ENCODE data around the gene DST. TPM values are rescaled to one million over a fixed set of nuclear protein-coding genes. Genes with fewer than 3 reads are reported as not detected.

Gene DST
- total RNA-seq, 1 experiment from 2014 or later, result 144 TPM

DNA sequence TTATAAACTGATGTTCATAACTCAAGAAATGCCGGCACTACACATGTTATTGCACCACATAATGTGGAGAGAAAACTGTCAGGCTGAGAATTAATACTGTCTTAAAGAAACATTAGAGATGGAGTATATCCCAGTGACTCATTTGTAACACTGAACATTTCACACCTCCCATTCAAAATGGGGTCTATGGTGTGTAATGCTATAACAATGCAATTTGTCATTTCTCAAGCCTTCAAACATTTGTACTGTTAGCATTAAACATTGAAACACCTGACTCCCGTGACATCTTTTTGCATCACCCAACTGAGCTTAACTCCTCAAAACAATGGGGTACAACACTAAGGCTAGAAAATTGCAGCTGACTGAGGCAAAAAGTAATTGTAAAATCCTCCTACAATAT lies 151.7 kb downstream of the DST start:
- Histone ChIP-seq H3K4me3 (replicated peaks in 1 of 2; ENCODE audit: low read depth in 1 of 2, low read length in 2 of 2) (no peak overlapping the region), H3K9ac (ENCODE audit: low read length) (no peak overlapping the region)
- BruUV-seq (replicated peaks), result no TSS peak

More for the DNA sequence above, 151.7 kb downstream of the DST start:
- POLR2A ChIA-PET, result no interaction called here
- Histone ChIP-seq H3K9me3 (ENCODE audit: control insufficient read depth in 1 of 2, insufficient read depth in 1 of 2, low read depth in 1 of 2, low read length in 2 of 2) (no peaks in the 10 kb centered on the region), H3K4me1 (ENCODE audit: control insufficient read depth in 1 of 2, insufficient read depth in 2 of 2, low read length in 2 of 2) (no peaks in the 10 kb centered on the region), H3K9me2 (ENCODE audit: insufficient read depth) (no peaks in the 10 kb centered on the region), H2AFZ (ENCODE audit: low read depth, low read length, poor library complexity, severe bottlenecking) (no peak overlapping the region), H3K79me2 (ENCODE audit: insufficient read depth, low read length) (no peaks in the 10 kb centered on the region), H4K20me1 (ENCODE audit: insufficient read depth) (no peaks in the 10 kb centered on the region), H3K27me3 (ENCODE audit: insufficient read depth, low read length) (no peaks in the 10 kb centered on the region), H3K27ac (ENCODE audit: low read depth, low read length) (no peak overlapping the region), H3K4me2 (ENCODE audit: low read length) (no peak overlapping the region), H3K36me3 (ENCODE audit: control insufficient read depth in 1 of 2, insufficient read depth in 2 of 2, low read length in 2 of 2) (peaks cover 12 to 29% of the 10 kb centered on the region in 2 experiments)
- ATAC-seq (no peak), DNase-seq (ENCODE audit: low read depth, low spot score) (no peak)
- CTCF ChIA-PET, result no interaction called here
- TF ChIP-seq, protein P1, sequence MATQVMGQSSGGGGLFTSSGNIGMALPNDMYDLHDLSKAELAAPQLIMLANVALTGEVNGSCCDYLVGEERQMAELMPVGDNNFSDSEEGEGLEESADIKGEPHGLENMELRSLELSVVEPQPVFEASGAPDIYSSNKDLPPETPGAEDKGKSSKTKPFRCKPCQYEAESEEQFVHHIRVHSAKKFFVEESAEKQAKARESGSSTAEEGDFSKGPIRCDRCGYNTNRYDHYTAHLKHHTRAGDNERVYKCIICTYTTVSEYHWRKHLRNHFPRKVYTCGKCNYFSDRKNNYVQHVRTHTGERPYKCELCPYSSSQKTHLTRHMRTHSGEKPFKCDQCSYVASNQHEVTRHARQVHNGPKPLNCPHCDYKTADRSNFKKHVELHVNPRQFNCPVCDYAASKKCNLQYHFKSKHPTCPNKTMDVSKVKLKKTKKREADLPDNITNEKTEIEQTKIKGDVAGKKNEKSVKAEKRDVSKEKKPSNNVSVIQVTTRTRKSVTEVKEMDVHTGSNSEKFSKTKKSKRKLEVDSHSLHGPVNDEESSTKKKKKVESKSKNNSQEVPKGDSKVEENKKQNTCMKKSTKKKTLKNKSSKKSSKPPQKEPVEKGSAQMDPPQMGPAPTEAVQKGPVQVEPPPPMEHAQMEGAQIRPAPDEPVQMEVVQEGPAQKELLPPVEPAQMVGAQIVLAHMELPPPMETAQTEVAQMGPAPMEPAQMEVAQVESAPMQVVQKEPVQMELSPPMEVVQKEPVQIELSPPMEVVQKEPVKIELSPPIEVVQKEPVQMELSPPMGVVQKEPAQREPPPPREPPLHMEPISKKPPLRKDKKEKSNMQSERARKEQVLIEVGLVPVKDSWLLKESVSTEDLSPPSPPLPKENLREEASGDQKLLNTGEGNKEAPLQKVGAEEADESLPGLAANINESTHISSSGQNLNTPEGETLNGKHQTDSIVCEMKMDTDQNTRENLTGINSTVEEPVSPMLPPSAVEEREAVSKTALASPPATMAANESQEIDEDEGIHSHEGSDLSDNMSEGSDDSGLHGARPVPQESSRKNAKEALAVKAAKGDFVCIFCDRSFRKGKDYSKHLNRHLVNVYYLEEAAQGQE (IDR thresholded peaks at IDR 0.05; ENCODE audit: low read depth), result no peak
- no peak for TF ChIP-seq FOSL1 (IDR thresholded peaks at IDR 0.05; ENCODE audit: low read depth)
- no peak for TF ChIP-seq CEBPB (IDR thresholded peaks at IDR 0.05; ENCODE audit: low read depth)
- no peak for TF ChIP-seq ZBTB33 (IDR thresholded peaks at IDR 0.05; ENCODE audit: extremely low read depth, insufficient replicate concordance, low read length)
- no peak for TF ChIP-seq MAX (IDR thresholded peaks at IDR 0.05)
- no peak for TF ChIP-seq POLR2A (IDR thresholded peaks at IDR 0.05; ENCODE audit: borderline replicate concordance, extremely low read depth, insufficient read depth, insufficient read length)
- TF ChIP-seq POLR2AphosphoS5 (IDR thresholded peaks at IDR 0.05; ENCODE audit: low read depth, low read length), result no peak
- no peak for TF ChIP-seq TCF7L2 (IDR thresholded peaks at IDR 0.05; ENCODE audit: borderline replicate concordance, extremely low read depth, insufficient read depth, insufficient read length)
- TF ChIP-seq ZFX (IDR thresholded peaks at IDR 0.05), result no peak
- TF ChIP-seq SRF (IDR thresholded peaks at IDR 0.05; ENCODE audit: low read depth), result no peak
- no peak for TF ChIP-seq EZH2 (IDR thresholded peaks at IDR 0.05)
- no peak for TF ChIP-seq CBX3 (IDR thresholded peaks at IDR 0.05; ENCODE audit: low read depth)
- no peak for TF ChIP-seq SIN3A (IDR thresholded peaks at IDR 0.05; ENCODE audit: low read depth)
- TF ChIP-seq EGR1 (IDR thresholded peaks at IDR 0.05; ENCODE audit: low read depth), result no peak
- TF ChIP-seq, protein P2, sequence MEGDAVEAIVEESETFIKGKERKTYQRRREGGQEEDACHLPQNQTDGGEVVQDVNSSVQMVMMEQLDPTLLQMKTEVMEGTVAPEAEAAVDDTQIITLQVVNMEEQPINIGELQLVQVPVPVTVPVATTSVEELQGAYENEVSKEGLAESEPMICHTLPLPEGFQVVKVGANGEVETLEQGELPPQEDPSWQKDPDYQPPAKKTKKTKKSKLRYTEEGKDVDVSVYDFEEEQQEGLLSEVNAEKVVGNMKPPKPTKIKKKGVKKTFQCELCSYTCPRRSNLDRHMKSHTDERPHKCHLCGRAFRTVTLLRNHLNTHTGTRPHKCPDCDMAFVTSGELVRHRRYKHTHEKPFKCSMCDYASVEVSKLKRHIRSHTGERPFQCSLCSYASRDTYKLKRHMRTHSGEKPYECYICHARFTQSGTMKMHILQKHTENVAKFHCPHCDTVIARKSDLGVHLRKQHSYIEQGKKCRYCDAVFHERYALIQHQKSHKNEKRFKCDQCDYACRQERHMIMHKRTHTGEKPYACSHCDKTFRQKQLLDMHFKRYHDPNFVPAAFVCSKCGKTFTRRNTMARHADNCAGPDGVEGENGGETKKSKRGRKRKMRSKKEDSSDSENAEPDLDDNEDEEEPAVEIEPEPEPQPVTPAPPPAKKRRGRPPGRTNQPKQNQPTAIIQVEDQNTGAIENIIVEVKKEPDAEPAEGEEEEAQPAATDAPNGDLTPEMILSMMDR (IDR thresholded peaks at IDR 0.05 in 2 of 3, conservative IDR thresholded peaks at IDR 0.05 in 1 of 3; ENCODE audit: borderline replicate concordance in 1 of 3, insufficient read depth in 1 of 3, low read depth in 2 of 3, low read length in 2 of 3), result no peak
- TF ChIP-seq YY1 (IDR thresholded peaks at IDR 0.05; ENCODE audit: extremely low read depth, insufficient replicate concordance, low read depth, low read length), result no peak
- TF ChIP-seq ELF1 (IDR thresholded peaks at IDR 0.05; ENCODE audit: borderline replicate concordance, low read depth), result no peak
- no peak for TF ChIP-seq SP1 (IDR thresholded peaks at IDR 0.05; ENCODE audit: low read depth)
- no peak for TF ChIP-seq JUND (IDR thresholded peaks at IDR 0.05)
- TF ChIP-seq EZH2phosphoT487 (IDR thresholded peaks at IDR 0.05; ENCODE audit: borderline replicate concordance), result no peak
- intact Hi-C loops (cut with micrococcal nuclease), result no loop called here
- RAD21 ChIA-PET (ENCODE audit: low non-redundant PET in 1 of 2, low total read pairs in 2 of 2, uncharacterized antibody in 2 of 2, unreplicated experiment in 2 of 2), result no interaction called here
